SJCRH30 (cell line): ENCODE measurements around the gene NANOS2. TPM values are rescaled to one million over a fixed set of nuclear protein-coding genes. Genes with fewer than 3 reads are reported as not detected.

Source experiments
- DNase-seq, 2 experiments: peaks; one replicate each; pipeline ENCODE4 v3.0.0-alpha.2; 2015 to 2020
- H3K27ac ChIP-seq: fragments of 250-450 bp; sonication (Bioruptor Pico); 2 replicates; pipeline ENCODE4 v1.5.1; 2020; ENCODE audit warnings: mild to moderate bottlenecking, moderate library complexity
- H3K27me3 ChIP-seq: fragments of 250-450 bp; sonication (Bioruptor Pico); 2 replicates; pipeline ENCODE4 v1.5.1; 2020; ENCODE audit warnings: mild to moderate bottlenecking, moderate library complexity
- H3K36me3 ChIP-seq: fragments of 250-450 bp; sonication (Bioruptor Pico); 2 replicates; pipeline ENCODE4 v1.5.1; 2020; ENCODE audit warnings: mild to moderate bottlenecking, moderate library complexity
- H3K4me1 ChIP-seq: fragments of 250-450 bp; sonication (Bioruptor Pico); 2 replicates; pipeline ENCODE4 v1.5.1; 2020; ENCODE audit warnings: mild to moderate bottlenecking, moderate library complexity
- H3K4me3 ChIP-seq: fragments of 250-450 bp; sonication (Bioruptor Pico); 2 replicates; pipeline ENCODE4 v1.5.1; 2020; ENCODE audit warnings: mild to moderate bottlenecking, moderate library complexity
- H3K9me3 ChIP-seq: fragments of 250-450 bp; sonication (Bioruptor Pico); replicated peaks from 2 replicates; pipeline ENCODE4 v1.5.1; 2020; ENCODE audit warnings: mild to moderate bottlenecking, moderate library complexity
- total RNA-seq: library from RNA; depleted of rRNA; stranded (reverse); fragments of >200 nt; shearing (Covaris generic); gene quantifications from 2 replicates; pipeline ENCODE4 v1.2.3, GENCODE V29; 2014; rRNA removed

Gene NANOS2
- not detected in 2 replicates for total RNA-seq

GRCh38 chr19:45913874-45914830, at the start of gene NANOS2:
Gene NANOS2 (minus strand): TSS chr19:45914778. CDS start chr19:45914693, 85 bp downstream.
- Histone ChIP-seq H3K36me3 (no peaks in the 10 kb centered on the region), H3K9me3 (no peaks in the 10 kb centered on the region), H3K4me3 (no peak within 1 kb of the TSS), H3K27me3 (0 out of 2 replicates have a peak, but pooled peaks cover 4% of the 10 kb centered on the region), H3K27ac (no peak within 1 kb of the TSS), H3K4me1 (no peaks in the 10 kb centered on the region)
- peak in 1 of 2 experiments; percentile 19 for DNase-seq

DNA sequence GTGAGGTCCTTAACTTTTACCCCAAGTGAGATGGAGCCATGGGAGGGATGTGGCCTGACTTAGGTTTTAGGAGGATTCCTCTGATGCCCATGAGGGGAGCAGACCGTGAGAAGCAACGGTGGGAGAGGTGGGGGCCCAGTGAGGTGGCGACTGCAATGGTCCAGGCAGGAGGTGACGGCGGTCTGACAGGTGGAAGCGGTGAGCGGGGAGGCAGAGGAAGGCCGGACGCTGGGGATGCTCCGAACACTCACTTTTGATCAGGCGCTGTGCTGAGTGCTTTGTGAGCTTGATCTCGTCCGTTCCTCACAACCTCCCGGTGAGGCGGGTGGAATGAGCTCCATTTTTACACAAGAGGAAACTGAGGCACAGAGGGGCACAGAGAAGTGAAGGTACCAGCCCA, 47.4 kb upstream of the NANOS2 start:
- H3K27ac ChIP-seq, result no peak overlapping the region
- no peak for DNase-seq
- peaks cover 5% of the 10 kb centered on the region; the same call in 1 of the 2 replicates for H3K27me3 ChIP-seq
- no peak overlapping the region for H3K4me3 ChIP-seq
- no peaks in the 10 kb centered on the region for H3K9me3 ChIP-seq
- H3K4me1 ChIP-seq, result no peaks in the 10 kb centered on the region
- no peaks in the 10 kb centered on the region for H3K36me3 ChIP-seq

DNA sequence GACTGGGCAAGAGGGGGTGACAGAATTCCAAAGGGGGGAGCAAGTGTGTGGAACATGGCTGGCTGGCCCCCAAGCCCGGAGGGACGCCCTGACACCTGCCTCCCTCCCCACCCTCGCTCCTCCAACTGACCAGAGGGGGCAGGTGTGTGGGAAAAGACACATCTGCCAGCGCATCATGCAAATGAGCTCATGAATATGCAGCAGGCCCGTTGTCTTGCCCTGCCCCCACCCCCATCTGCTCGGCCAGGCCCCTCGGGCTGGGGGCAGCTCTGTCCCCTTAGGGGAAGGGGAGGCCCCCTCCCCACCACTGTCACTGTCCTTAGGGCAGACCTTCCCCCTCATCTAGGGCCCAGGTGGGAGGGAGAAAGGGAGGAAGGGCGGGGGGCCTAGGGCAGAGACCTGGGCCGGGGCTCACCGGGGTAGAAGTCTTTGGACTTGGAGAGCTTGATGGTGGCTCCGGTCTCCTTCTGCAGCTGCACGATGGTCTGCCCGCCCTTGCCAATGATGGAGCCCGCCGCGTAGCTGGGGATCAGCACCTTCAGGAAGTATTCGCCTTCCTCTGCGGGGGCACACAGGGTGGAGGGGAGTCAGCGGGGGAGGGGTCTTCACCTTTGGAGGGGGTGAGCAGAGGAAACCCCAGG, 46.1 kb upstream of the NANOS2 start:
- no peaks in the 10 kb centered on the region for H3K36me3 ChIP-seq
- H3K9me3 ChIP-seq, result no peaks in the 10 kb centered on the region
- no peak for DNase-seq
- H3K4me1 ChIP-seq, result no peaks in the 10 kb centered on the region
- no peak overlapping the region for H3K27ac ChIP-seq
- no peak overlapping the region for H3K4me3 ChIP-seq
- H3K27me3 ChIP-seq, result peaks cover 5% of the 10 kb centered on the region; the same call in 1 of the 2 replicates

GRCh38 chr19:45959517-45960025, 45.0 kb upstream of the NANOS2 start:
- Histone ChIP-seq H3K27ac (no peak overlapping the region), H3K36me3 (no peaks in the 10 kb centered on the region), H3K9me3 (no peaks in the 10 kb centered on the region), H3K4me1 (no peaks in the 10 kb centered on the region), H3K4me3 (no peak overlapping the region), H3K27me3 (peaks cover 5% of the 10 kb centered on the region; the same call in 1 of the 2 replicates)
- no peak for DNase-seq

DNA sequence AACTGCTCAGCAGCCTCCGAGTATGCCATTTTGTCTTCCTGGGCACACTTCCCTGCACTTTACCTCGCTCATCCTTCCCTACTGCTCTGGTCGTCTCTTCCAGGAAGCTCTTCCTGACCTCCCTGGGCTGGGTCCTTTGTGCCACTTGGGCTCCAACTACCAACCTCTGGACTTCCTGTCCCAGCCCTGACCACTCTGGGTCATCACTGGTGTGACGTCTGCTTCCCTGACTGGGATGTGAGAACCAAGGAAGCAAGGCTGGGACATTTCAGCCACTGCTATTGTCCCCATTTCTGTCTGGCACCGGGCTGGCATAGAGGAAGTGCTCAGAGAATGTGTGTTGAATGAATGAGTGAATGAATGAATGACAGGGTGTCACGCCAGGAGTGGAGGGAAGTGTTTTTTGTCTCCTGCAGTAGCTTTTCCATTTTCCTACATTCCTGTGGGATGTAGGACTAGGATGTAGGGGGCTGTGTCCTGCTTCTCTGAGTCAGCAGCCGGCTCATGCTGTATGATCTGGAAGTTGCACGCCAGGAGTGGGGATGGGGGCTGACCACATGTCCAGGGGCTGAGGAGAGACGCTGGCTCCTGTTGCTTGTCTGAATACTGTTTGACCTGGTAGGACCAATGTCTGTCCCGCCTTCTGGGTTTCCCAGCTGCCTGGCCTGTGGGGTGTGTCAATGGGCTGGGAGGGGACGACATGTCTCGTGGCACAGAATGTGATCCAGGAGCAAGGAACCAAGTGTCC, 44.4 kb upstream of the NANOS2 start:
- H3K9me3 ChIP-seq, result no peaks in the 10 kb centered on the region
- no peaks in the 10 kb centered on the region for H3K4me1 ChIP-seq
- no peaks in the 10 kb centered on the region for H3K36me3 ChIP-seq
- H3K27me3 ChIP-seq, result peaks cover 5% of the 10 kb centered on the region; the same call in 1 of the 2 replicates
- no peak for DNase-seq
- no peak overlapping the region for H3K27ac ChIP-seq
- H3K4me3 ChIP-seq, result no peak overlapping the region

DNA sequence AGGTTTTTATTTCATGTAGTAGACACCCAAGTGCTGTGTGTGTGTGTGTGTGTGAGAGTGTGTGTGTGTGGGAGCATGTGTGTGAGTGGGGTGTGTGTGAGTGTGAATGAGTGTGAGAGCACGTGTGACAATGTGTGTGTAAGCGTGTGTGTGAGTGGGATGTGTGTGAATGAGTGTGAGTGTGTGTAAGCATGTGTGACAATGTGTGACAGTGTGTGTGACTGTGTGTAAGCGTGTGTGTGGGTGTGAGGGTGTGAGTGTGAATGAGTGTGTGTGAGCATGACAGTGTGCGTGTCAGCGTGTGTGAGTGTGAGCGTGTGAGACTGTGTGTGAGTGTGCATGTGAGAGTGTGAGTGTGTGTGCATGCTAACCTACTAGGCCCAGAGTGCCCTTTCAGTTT, 43.7 kb upstream of the NANOS2 start:
- peaks cover 5% of the 10 kb centered on the region; the same call in 1 of the 2 replicates for H3K27me3 ChIP-seq
- no peak overlapping the region for H3K27ac ChIP-seq
- H3K4me3 ChIP-seq, result no peak overlapping the region
- no peaks in the 10 kb centered on the region for H3K9me3 ChIP-seq
- no peaks in the 10 kb centered on the region for H3K4me1 ChIP-seq
- H3K36me3 ChIP-seq, result no peaks in the 10 kb centered on the region
- no peak for DNase-seq

DNA sequence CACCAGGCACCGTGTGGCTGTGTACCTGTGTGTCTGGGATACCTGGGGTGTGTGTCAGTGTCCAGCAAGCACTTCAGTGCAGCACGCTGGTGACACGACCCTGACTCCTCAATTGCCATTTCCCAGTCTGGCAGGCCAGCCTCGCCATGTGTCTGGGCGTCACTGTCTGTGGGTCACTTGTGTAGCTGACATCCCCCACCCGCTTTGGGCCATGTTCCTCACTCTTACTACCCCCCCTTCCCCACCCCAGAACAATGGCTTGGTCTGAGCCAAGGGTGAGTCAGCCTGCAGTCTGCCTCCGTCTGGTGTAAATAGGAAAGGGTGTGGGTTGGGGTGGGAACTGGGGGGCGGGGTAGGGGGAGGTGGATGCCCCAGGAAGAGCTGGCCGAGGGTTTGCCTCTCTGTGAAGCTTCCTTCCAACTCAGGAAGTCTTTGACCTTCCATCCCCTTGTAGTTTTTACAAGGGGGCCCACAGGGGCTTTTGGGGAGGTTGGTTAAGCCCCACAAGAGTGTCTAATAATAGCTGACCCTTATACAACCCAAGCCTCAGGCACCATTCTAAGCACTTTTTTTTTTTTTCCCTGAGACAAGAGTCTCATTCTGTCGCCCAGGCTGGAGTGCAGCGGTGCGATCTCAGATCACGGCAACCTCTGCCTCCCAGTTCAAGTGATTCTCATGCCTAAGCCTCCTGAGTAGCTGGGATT, 41.5 kb upstream of the NANOS2 start:
- H3K4me3 ChIP-seq, result no peak overlapping the region
- H3K27me3 ChIP-seq, result peaks cover 5% of the 10 kb centered on the region; the same call in 1 of the 2 replicates
- H3K9me3 ChIP-seq, result no peaks in the 10 kb centered on the region
- no peak overlapping the region for H3K27ac ChIP-seq
- no peaks in the 10 kb centered on the region for H3K36me3 ChIP-seq
- H3K4me1 ChIP-seq, result no peaks in the 10 kb centered on the region
- DNase-seq, result peak in 1 of 2 experiments; percentile 16

DNA sequence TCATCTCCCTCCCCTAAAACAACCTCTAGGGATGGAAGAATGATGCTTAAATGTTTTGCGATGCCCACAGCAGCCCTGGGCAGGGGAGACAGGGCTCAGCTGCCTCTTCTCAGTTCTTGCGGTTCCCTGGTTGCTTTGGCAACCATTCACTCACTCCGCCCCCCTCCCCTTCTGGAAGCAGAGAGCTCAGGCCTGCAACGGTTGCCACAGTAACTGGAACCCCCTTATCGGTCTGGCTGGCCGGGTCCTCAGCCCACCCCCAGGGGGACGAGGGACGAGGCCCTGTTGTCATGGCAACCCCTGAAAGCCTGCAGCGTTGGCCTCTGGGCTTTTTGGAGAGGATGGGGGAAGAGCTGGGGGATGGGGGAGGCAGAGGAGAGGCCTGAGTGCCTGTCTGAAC, 39.6 kb upstream of the NANOS2 start:
- no peak overlapping the region for H3K27ac ChIP-seq
- no peaks in the 10 kb centered on the region for H3K9me3 ChIP-seq
- no peaks in the 10 kb centered on the region for H3K36me3 ChIP-seq
- H3K27me3 ChIP-seq, result no peaks in the 10 kb centered on the region
- H3K4me1 ChIP-seq, result no peaks in the 10 kb centered on the region
- no peak for DNase-seq
- no peak overlapping the region for H3K4me3 ChIP-seq

GRCh38 chr19:45953676-45954075, 39.1 kb upstream of the NANOS2 start:
- H3K27ac ChIP-seq, result no peak overlapping the region
- H3K27me3 ChIP-seq, result no peaks in the 10 kb centered on the region; the same call in 1 of the 2 replicates
- no peak overlapping the region for H3K4me3 ChIP-seq
- H3K4me1 ChIP-seq, result no peaks in the 10 kb centered on the region
- H3K36me3 ChIP-seq, result no peaks in the 10 kb centered on the region
- no peaks in the 10 kb centered on the region for H3K9me3 ChIP-seq
- no peak for DNase-seq

GRCh38 chr19:45952686-45953505, 38.3 kb upstream of the NANOS2 start:
- Histone ChIP-seq H3K9me3 (no peaks in the 10 kb centered on the region), H3K4me3 (no peak overlapping the region), H3K27me3 (no peaks in the 10 kb centered on the region; the same call in 1 of the 2 replicates), H3K4me1 (no peaks in the 10 kb centered on the region), H3K27ac (no peak overlapping the region), H3K36me3 (no peaks in the 10 kb centered on the region)
- peak; percentile 48 to 71 for DNase-seq

GRCh38 chr19:45952341-45952685, 37.7 kb upstream of the NANOS2 start:
- Histone ChIP-seq H3K4me1 (no peaks in the 10 kb centered on the region), H3K27me3 (no peaks in the 10 kb centered on the region; the same call in 1 of the 2 replicates), H3K36me3 (no peaks in the 10 kb centered on the region), H3K4me3 (no peak overlapping the region), H3K9me3 (no peaks in the 10 kb centered on the region), H3K27ac (no peak overlapping the region)
- DNase-seq, result no peak

DNA sequence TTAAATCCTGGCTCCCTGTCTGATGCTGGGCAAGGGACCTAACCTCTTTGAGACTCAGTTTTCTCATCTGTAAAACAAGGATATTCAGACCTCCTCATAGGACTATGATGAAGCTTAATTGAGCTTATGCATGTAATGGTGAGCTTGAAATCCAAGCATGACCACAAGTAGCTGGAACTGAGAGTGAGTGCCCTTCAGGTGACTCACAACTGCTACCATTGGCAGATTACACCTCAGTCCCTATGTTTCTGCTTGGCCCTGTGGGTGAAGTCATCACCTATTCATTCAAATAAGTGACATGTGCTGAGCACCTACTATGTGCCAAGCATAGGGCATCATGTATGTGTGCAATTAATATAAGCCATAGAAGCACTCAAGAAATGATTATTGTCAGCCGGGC, 33.3 kb upstream of the NANOS2 start:
- Histone ChIP-seq H3K27ac (no peak overlapping the region), H3K27me3 (no peaks in the 10 kb centered on the region; the same call in 1 of the 2 replicates), H3K4me3 (no peak overlapping the region), H3K4me1 (no peaks in the 10 kb centered on the region), H3K36me3 (no peaks in the 10 kb centered on the region), H3K9me3 (no peaks in the 10 kb centered on the region)
- DNase-seq, result no peak

DNA sequence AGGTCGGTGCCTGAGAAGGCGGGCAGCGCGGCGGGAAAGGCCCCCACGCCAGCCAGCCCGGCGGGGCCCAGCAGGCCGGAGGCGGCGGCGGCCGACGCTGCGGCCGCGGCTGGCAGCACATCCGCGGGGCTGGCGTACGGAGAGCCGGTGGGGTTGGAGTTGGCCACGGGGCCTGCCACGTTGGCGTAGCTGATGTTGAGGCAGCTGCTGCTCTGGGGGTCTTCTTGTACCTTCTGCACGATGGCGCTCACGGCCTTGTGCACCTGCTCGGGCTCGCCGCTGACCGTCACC, 25.9 kb upstream of the NANOS2 start:
- H3K36me3 ChIP-seq, result no peaks in the 10 kb centered on the region
- H3K4me3 ChIP-seq, result no peak overlapping the region
- H3K27ac ChIP-seq, result no peak overlapping the region
- no peaks in the 10 kb centered on the region for H3K4me1 ChIP-seq
- no peaks in the 10 kb centered on the region for H3K9me3 ChIP-seq
- DNase-seq, result no peak
- no peaks in the 10 kb centered on the region for H3K27me3 ChIP-seq
